ENCODE data around the gene ZNF44.

The ZNF44 gene

GRCh38 chr19:12270854-12271253 is 23.8 kb downstream of the ZNF44 start:
- no peaks in the 10 kb centered on the region for H4K20me1 ChIP-seq (ENCODE audit: insufficient read depth)
- no peak overlapping the region for H3K27ac ChIP-seq
- H3K4me3 ChIP-seq (IDR thresholded peaks at IDR 0.05; ENCODE audit: insufficient read depth, low read depth, low read length): no peak overlapping the region
- no peaks in the 10 kb centered on the region for H3K27me3 ChIP-seq (ENCODE audit: insufficient read depth, low read depth)
- H3K4me1 ChIP-seq (ENCODE audit: low read depth, poor library complexity, severe bottlenecking): no peaks in the 10 kb centered on the region
- TF ChIP-seq CTCF (conservative IDR thresholded peaks at IDR 0.05; ENCODE audit: low read depth, low read length): no peak
- H3K36me3 ChIP-seq (ENCODE audit: insufficient read depth): no peaks in the 10 kb centered on the region
- no peak overlapping the region for H3K9ac ChIP-seq
- no peaks in the 10 kb centered on the region for H3K79me2 ChIP-seq (ENCODE audit: insufficient read depth, low read depth)
- H3K4me2 ChIP-seq: no peak overlapping the region
- no peak overlapping the region for H2AFZ ChIP-seq (ENCODE audit: low read depth)

GRCh38 chr19:12265921-12266704 is 28.6 kb downstream of the ZNF44 start:
- Histone ChIP-seq H3K27ac (no peak overlapping the region), H2AFZ (ENCODE audit: low read depth) (no peak overlapping the region), H3K4me2 (no peak overlapping the region), H3K36me3 (ENCODE audit: insufficient read depth) (no peaks in the 10 kb centered on the region), H3K9ac (no peak overlapping the region), H3K79me2 (ENCODE audit: insufficient read depth, low read depth) (no peaks in the 10 kb centered on the region), H3K27me3 (ENCODE audit: insufficient read depth, low read depth) (no peaks in the 10 kb centered on the region), H3K4me1 (ENCODE audit: low read depth, poor library complexity, severe bottlenecking) (no peaks in the 10 kb centered on the region), H3K4me3 (IDR thresholded peaks at IDR 0.05; ENCODE audit: insufficient read depth, low read depth, low read length) (no peak overlapping the region), H4K20me1 (ENCODE audit: insufficient read depth) (no peaks in the 10 kb centered on the region)
- TF ChIP-seq CTCF (conservative IDR thresholded peaks at IDR 0.05; ENCODE audit: low read depth, low read length): no peak

GRCh38 chr19:12261554-12261953 is 33.1 kb downstream of the ZNF44 start:
- Histone ChIP-seq H3K4me1 (ENCODE audit: low read depth, poor library complexity, severe bottlenecking) (no peaks in the 10 kb centered on the region), H3K4me3 (IDR thresholded peaks at IDR 0.05; ENCODE audit: insufficient read depth, low read depth, low read length) (no peak overlapping the region), H4K20me1 (ENCODE audit: insufficient read depth) (no peaks in the 10 kb centered on the region), H3K36me3 (ENCODE audit: insufficient read depth) (no peaks in the 10 kb centered on the region), H3K79me2 (ENCODE audit: insufficient read depth, low read depth) (no peaks in the 10 kb centered on the region), H3K9ac (no peak overlapping the region), H2AFZ (ENCODE audit: low read depth) (no peak overlapping the region), H3K27ac (no peak overlapping the region), H3K4me2 (no peak overlapping the region), H3K27me3 (ENCODE audit: insufficient read depth, low read depth) (no peaks in the 10 kb centered on the region)
- no peak for TF ChIP-seq CTCF (conservative IDR thresholded peaks at IDR 0.05; ENCODE audit: low read depth, low read length)

- no peaks in the 10 kb centered on the region for H3K4me1 ChIP-seq (ENCODE audit: low read depth, poor library complexity, severe bottlenecking)
- no peaks in the 10 kb centered on the region for H3K79me2 ChIP-seq (ENCODE audit: insufficient read depth, low read depth)
- H3K9ac ChIP-seq: no peak overlapping the region
- TF ChIP-seq CTCF (conservative IDR thresholded peaks at IDR 0.05; ENCODE audit: low read depth, low read length): no peak
- H3K4me3 ChIP-seq (IDR thresholded peaks at IDR 0.05; ENCODE audit: insufficient read depth, low read depth, low read length): no peak overlapping the region
- H3K4me2 ChIP-seq: no peak overlapping the region
- no peak overlapping the region for H2AFZ ChIP-seq (ENCODE audit: low read depth)
- no peaks in the 10 kb centered on the region for H3K27me3 ChIP-seq (ENCODE audit: insufficient read depth, low read depth)
- no peaks in the 10 kb centered on the region for H4K20me1 ChIP-seq (ENCODE audit: insufficient read depth)
- H3K27ac ChIP-seq: no peak overlapping the region
- no peaks in the 10 kb centered on the region for H3K36me3 ChIP-seq (ENCODE audit: insufficient read depth)
These were observed 33.8 kb downstream of the ZNF44 start for GRCh38 chr19:12260861-12261260.
